Panc1 (cell line): ENCODE measurements around the gene CDKN3. TPM values are rescaled to one million over a fixed set of nuclear protein-coding genes. Genes with fewer than 3 reads are reported as not detected.

Experiments
- ATAC-seq: fragments of 200-7000 bp; cut with Tn5 transposase; 2 replicates; pipeline ENCODE4 v1.9.1; 2020; ENCODE audit warnings: mild to moderate bottlenecking, moderate library complexity
- BruUV-seq: library from RNA; stranded (reverse); fragments of 400-500 nt; replicated peaks from 2 replicates; lab custom pipeline; 2021; lab: Mats Ljungman, UMichigan
- CTCF ChIA-PET: fragments of 300-600 bp; sonication (Branson Sonifier 250); formaldehyde crosslinking; loops from one replicate; lab custom pipeline; 2022; ENCODE audit warnings: antibody characterized with exemption; lab: Charles Lee
- POLR2A ChIA-PET: fragments of 300-600 bp; sonication (Branson Sonifier 250); formaldehyde crosslinking; loops from one replicate; lab custom pipeline; 2022; ENCODE audit warnings: antibody characterized with exemption; lab: Charles Lee
- DNase-seq: peaks from one replicate; pipeline ENCODE4 v3.0.0-alpha.2; 2010; ENCODE audit warnings: low read depth, low spot score
- H3K27ac ChIP-seq: 2 replicates; pipeline ENCODE4 v1.5.1; 2011; ENCODE audit warnings: mild to moderate bottlenecking, low read length, inconsistent platforms
- H3K27me3 ChIP-seq: fragments of 200-500 bp; sonication (Bioruptor generic); 2 replicates; pipeline ENCODE4 v1.6.0; 2014; ENCODE audit warnings: low read length, inconsistent platforms; ENCODE audit not compliant: control insufficient read depth, insufficient read depth
- H3K36me3 ChIP-seq: fragments of 200-500 bp; sonication (Bioruptor generic); 2 replicates; pipeline ENCODE4 v1.5.1; 2014; ENCODE audit warnings: inconsistent platforms, mild to moderate bottlenecking, low read length, moderate library complexity; ENCODE audit not compliant: control insufficient read depth, insufficient read depth
- H3K4me1 ChIP-seq: 2 replicates; pipeline ENCODE4 v1.5.1; 2011; ENCODE audit warnings: inconsistent platforms, mild to moderate bottlenecking, low read length, moderate library complexity; ENCODE audit not compliant: control insufficient read depth, insufficient read depth
- H3K4me3 ChIP-seq, 2 experiments: 2 replicates each; pipeline ENCODE4 v1.5.1; 2011 to 2012; ENCODE audit warnings: low read depth in 2 of 2, low read length in 2 of 2, mild to moderate bottlenecking in 2 of 2, inconsistent platforms in 1 of 2, moderate library complexity in 1 of 2
- H3K9me3 ChIP-seq: fragments of 200-500 bp; sonication (Bioruptor generic); 2 replicates; pipeline ENCODE4 v1.5.1; 2014; ENCODE audit warnings: low read depth, mild to moderate bottlenecking, inconsistent platforms, low read length, moderate library complexity; ENCODE audit not compliant: control insufficient read depth, insufficient read depth
- POLR2AphosphoS5 ChIP-seq: IDR thresholded peaks from 2 replicates; pipeline ENCODE4 v1.6.1; 2012; ENCODE audit warnings: mild to moderate bottlenecking, low read depth, low read length, moderate library complexity
- SIN3A ChIP-seq: IDR thresholded peaks from 2 replicates; pipeline ENCODE4 v1.6.1; 2012; ENCODE audit warnings: low read depth, mild to moderate bottlenecking, low read length, moderate library complexity, borderline replicate concordance; ENCODE audit not compliant: insufficient read depth
- TCF7L2 ChIP-seq: IDR thresholded peaks from 2 replicates; pipeline ENCODE4 v1.6.1; 2011; ENCODE audit warnings: mild to moderate bottlenecking, low read depth, low read length, inconsistent platforms
- in situ Hi-C: cut with HindIII; loops from 2 replicates; pipeline ENCODE4 v1.10.0; 2016; ENCODE audit warnings: low sequenced_read_pairs, low pct_unique_long_range_greater_than_20kb
- intact Hi-C: fragments of 100-400 bp; cut with micrococcal nuclease; formaldehyde crosslinking; loops from one replicate; pipeline ENCODE4 v1.10.0; 2022; ENCODE audit not compliant: unreplicated experiment
- total RNA-seq: library from RNA; stranded (reverse); gene quantifications from one replicate; pipeline ENCODE4 v1.2.1, GENCODE V29; 2021; ENCODE audit not compliant: unreplicated experiment
- TF ChIP-seq, protein P1 (sequence below): fragments of 450-650 bp; IDR thresholded peaks from 2 replicates; pipeline ENCODE4 v1.5.1; 2017; ENCODE audit warnings: mild to moderate bottlenecking
- TF ChIP-seq, protein P2 (sequence below), 2 experiments: IDR thresholded peaks; 2 replicates each; pipeline ENCODE4 v1.6.1; 2011 to 2012; ENCODE audit warnings: low read depth in 2 of 2, control low read depth in 1 of 2, low read length in 1 of 2, mild to moderate bottlenecking in 1 of 2, moderate library complexity in 1 of 2; ENCODE audit not compliant: insufficient read depth in 1 of 2

The CDKN3 gene
- total RNA-seq, 1 experiment from 2014 or later: 36.1 TPM

DNA sequence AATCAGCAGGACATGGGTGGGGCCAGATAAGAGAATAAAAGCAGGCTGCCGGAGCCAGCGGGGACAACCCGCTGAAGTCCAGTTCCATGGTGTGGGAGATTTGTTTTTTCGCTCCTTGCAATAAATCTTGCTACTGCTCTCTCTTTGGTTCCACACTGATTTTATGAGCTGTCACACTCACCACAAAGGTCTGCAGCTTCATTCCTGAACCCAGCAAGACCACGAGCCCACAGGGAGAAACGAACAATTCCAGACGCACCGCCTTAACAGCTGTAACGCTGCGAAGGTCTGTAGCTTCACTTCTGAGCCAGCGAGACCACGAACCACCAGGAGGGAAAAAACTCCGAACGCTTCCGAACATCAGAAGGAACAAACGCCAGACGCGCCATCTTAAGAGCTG, 47.2 kb downstream of the CDKN3 start:
- POLR2A ChIA-PET: no interaction called here
- intact Hi-C loops: no loop called here

DNA sequence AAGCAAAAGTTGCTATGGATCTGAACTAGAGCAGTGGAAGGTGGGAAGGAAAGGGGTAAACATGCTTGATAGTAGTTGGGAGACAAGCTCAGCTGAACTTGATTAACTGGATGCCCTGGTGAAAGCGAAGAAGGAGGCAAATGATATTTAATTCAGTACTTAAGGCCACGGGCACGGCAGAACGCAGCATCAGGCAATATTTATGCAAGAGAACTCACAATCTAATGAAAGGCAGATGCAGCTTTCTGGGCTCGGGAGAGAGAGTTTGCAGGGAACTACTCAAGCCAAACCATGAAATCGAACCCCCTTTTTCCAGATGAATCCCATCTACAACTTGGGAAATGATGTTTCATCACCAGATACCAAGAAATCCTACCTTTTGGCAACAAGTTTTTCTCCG, 47.9 kb downstream of the CDKN3 start:
- in situ Hi-C loops: no loop called here
- BruUV-seq: no TSS peak
- intact Hi-C loops: no loop called here
- Histone ChIP-seq H3K27me3 (no peaks in the 10 kb centered on the region), H3K27ac (no peak overlapping the region), H3K4me1 (0 out of 2 replicates have a peak, but pooled peaks cover 4% of the 10 kb centered on the region), H3K9me3 (no peaks in the 10 kb centered on the region), H3K4me3 (no peak overlapping the region), H3K36me3 (peaks cover 5% of the 10 kb centered on the region; the same call in 1 of the 2 replicates)
- DNase-seq (no peak), ATAC-seq (no peak)
- TF ChIP-seq, protein P1, sequence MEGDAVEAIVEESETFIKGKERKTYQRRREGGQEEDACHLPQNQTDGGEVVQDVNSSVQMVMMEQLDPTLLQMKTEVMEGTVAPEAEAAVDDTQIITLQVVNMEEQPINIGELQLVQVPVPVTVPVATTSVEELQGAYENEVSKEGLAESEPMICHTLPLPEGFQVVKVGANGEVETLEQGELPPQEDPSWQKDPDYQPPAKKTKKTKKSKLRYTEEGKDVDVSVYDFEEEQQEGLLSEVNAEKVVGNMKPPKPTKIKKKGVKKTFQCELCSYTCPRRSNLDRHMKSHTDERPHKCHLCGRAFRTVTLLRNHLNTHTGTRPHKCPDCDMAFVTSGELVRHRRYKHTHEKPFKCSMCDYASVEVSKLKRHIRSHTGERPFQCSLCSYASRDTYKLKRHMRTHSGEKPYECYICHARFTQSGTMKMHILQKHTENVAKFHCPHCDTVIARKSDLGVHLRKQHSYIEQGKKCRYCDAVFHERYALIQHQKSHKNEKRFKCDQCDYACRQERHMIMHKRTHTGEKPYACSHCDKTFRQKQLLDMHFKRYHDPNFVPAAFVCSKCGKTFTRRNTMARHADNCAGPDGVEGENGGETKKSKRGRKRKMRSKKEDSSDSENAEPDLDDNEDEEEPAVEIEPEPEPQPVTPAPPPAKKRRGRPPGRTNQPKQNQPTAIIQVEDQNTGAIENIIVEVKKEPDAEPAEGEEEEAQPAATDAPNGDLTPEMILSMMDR: no peak
- TF ChIP-seq SIN3A: no peak
- TF ChIP-seq, protein P2, sequence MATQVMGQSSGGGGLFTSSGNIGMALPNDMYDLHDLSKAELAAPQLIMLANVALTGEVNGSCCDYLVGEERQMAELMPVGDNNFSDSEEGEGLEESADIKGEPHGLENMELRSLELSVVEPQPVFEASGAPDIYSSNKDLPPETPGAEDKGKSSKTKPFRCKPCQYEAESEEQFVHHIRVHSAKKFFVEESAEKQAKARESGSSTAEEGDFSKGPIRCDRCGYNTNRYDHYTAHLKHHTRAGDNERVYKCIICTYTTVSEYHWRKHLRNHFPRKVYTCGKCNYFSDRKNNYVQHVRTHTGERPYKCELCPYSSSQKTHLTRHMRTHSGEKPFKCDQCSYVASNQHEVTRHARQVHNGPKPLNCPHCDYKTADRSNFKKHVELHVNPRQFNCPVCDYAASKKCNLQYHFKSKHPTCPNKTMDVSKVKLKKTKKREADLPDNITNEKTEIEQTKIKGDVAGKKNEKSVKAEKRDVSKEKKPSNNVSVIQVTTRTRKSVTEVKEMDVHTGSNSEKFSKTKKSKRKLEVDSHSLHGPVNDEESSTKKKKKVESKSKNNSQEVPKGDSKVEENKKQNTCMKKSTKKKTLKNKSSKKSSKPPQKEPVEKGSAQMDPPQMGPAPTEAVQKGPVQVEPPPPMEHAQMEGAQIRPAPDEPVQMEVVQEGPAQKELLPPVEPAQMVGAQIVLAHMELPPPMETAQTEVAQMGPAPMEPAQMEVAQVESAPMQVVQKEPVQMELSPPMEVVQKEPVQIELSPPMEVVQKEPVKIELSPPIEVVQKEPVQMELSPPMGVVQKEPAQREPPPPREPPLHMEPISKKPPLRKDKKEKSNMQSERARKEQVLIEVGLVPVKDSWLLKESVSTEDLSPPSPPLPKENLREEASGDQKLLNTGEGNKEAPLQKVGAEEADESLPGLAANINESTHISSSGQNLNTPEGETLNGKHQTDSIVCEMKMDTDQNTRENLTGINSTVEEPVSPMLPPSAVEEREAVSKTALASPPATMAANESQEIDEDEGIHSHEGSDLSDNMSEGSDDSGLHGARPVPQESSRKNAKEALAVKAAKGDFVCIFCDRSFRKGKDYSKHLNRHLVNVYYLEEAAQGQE (IDR thresholded peaks at IDR 0.05; ENCODE audit: insufficient read depth in 1 of 2, low read depth in 2 of 2, low read length in 1 of 2): no peak
- no peak for TF ChIP-seq POLR2AphosphoS5
- no peak for TF ChIP-seq TCF7L2
- ChIA-PET CTCF (no interaction called here), POLR2A (no interaction called here)

More for the DNA sequence above, 47.2 kb downstream of the CDKN3 start:
- in situ Hi-C loops: no loop called here
- TF ChIP-seq, protein P2 (IDR thresholded peaks at IDR 0.05; ENCODE audit: insufficient read depth in 1 of 2, low read depth in 2 of 2, low read length in 1 of 2): no peak
- TF ChIP-seq, protein P1: no peak
- no peak for TF ChIP-seq POLR2AphosphoS5
- TF ChIP-seq SIN3A: no peak
- no peak for TF ChIP-seq TCF7L2
- H3K4me1 ChIP-seq: peaks cover 8% of the 10 kb centered on the region; the same call in 1 of the 2 replicates
- DNase-seq: no peak
- no peak for ATAC-seq
- BruUV-seq: no TSS peak
- H3K4me3 ChIP-seq: no peak overlapping the region
- no peak overlapping the region for H3K27ac ChIP-seq
- peaks cover 5% of the 10 kb centered on the region; the same call in 1 of the 2 replicates for H3K36me3 ChIP-seq
- CTCF ChIA-PET: interaction anchor here (0.6 kb wide), 2 partner anchors 121 to 1682 kb away, joined by 3 to 5 read pairs; no protein-coding TSS in a partner anchor
- H3K9me3 ChIP-seq: no peaks in the 10 kb centered on the region
- H3K27me3 ChIP-seq: no peaks in the 10 kb centered on the region
